WERI-Rb-1 (cell line): ENCODE data around the gene TOR2A.

Experiments
- DNase-seq: peaks from one replicate; pipeline ENCODE4 v3.0.0-alpha.2; 2020
- H3K27ac ChIP-seq: fragments of 250-450 bp; sonication (Bioruptor Pico); 2 replicates; pipeline ENCODE4 v1.5.1; 2020; ENCODE audit warnings: mild to moderate bottlenecking, moderate library complexity
- H3K27me3 ChIP-seq: fragments of 250-450 bp; sonication (Bioruptor Pico); 2 replicates; pipeline ENCODE4 v1.5.1; 2021; ENCODE audit warnings: mild to moderate bottlenecking, low read depth, moderate library complexity; ENCODE audit not compliant: insufficient read depth, severe bottlenecking
- H3K36me3 ChIP-seq: fragments of 250-450 bp; sonication (Bioruptor Pico); 2 replicates; pipeline ENCODE4 v1.5.1; 2020; ENCODE audit warnings: mild to moderate bottlenecking, moderate library complexity
- H3K4me3 ChIP-seq: 2 replicates; pipeline ENCODE4 v1.5.1; 2011; ENCODE audit warnings: low read depth, mild to moderate bottlenecking, control low read depth, low read length
- H3K9me3 ChIP-seq: fragments of 250-450 bp; sonication (Bioruptor Pico); 2 replicates; pipeline ENCODE4 v1.5.1; 2021; ENCODE audit warnings: mild to moderate bottlenecking, moderate library complexity; ENCODE audit not compliant: severe bottlenecking
- CTCF ChIP-seq: IDR thresholded peaks from 2 replicates; pipeline ENCODE4 v1.5.1; 2011; ENCODE audit warnings: low read depth, mild to moderate bottlenecking, control low read depth, inconsistent platforms, low read length

TOR2A gene

GRCh38 chr9:127773981-127774380 lies 38.9 kb upstream of the TOR2A start:
- no peaks in the 10 kb centered on the region for H3K27me3 ChIP-seq
- no peak overlapping the region for H3K4me3 ChIP-seq
- no peaks in the 10 kb centered on the region for H3K9me3 ChIP-seq
- H3K27ac ChIP-seq = no peak overlapping the region
- DNase-seq = no peak
- no peaks in the 10 kb centered on the region for H3K36me3 ChIP-seq
- TF ChIP-seq CTCF = 0 out of 2 replicates have a peak, but pooled peaks have one; percentile 14

- TF ChIP-seq CTCF = no peak
- no peaks in the 10 kb centered on the region for H3K36me3 ChIP-seq
- DNase-seq = no peak
- no peak overlapping the region for H3K4me3 ChIP-seq
- no peaks in the 10 kb centered on the region for H3K9me3 ChIP-seq
- no peaks in the 10 kb centered on the region for H3K27me3 ChIP-seq
- H3K27ac ChIP-seq = no peak overlapping the region
Observed at GRCh38 chr9:127773272-127773671, 38.2 kb upstream of the TOR2A start.

- Histone ChIP-seq H3K27ac (no peak overlapping the region), H3K36me3 (no peaks in the 10 kb centered on the region), H3K9me3 (no peaks in the 10 kb centered on the region), H3K27me3 (no peaks in the 10 kb centered on the region), H3K4me3 (no peak overlapping the region)
- no peak for DNase-seq
- no peak for TF ChIP-seq CTCF
Observed at GRCh38 chr9:127772603-127773002, 37.5 kb upstream of the TOR2A start.

- Histone ChIP-seq H3K9me3 (no peaks in the 10 kb centered on the region), H3K27me3 (no peaks in the 10 kb centered on the region), H3K27ac (no peak overlapping the region), H3K4me3 (peak overlapping the region; percentile 33), H3K36me3 (no peaks in the 10 kb centered on the region)
- no peak for TF ChIP-seq CTCF
- no peak for DNase-seq
Observed at GRCh38 chr9:127771570-127772189, 36.6 kb upstream of the TOR2A start.

- Histone ChIP-seq H3K27ac (no peak overlapping the region), H3K36me3 (no peaks in the 10 kb centered on the region), H3K27me3 (no peaks in the 10 kb centered on the region)
Observed at GRCh38 chr9:127770905-127771569, 35.9 kb upstream of the TOR2A start.

More at GRCh38 chr9:127770905-127771569, 35.9 kb upstream of the TOR2A start:
- no peak for TF ChIP-seq CTCF
- Histone ChIP-seq H3K9me3 (no peaks in the 10 kb centered on the region), H3K4me3 (peak overlapping the region; percentile 50)
- DNase-seq = peak; percentile 100
